Measurements from ENCODE around the gene ACAD8.

Gene ACAD8

DNA sequence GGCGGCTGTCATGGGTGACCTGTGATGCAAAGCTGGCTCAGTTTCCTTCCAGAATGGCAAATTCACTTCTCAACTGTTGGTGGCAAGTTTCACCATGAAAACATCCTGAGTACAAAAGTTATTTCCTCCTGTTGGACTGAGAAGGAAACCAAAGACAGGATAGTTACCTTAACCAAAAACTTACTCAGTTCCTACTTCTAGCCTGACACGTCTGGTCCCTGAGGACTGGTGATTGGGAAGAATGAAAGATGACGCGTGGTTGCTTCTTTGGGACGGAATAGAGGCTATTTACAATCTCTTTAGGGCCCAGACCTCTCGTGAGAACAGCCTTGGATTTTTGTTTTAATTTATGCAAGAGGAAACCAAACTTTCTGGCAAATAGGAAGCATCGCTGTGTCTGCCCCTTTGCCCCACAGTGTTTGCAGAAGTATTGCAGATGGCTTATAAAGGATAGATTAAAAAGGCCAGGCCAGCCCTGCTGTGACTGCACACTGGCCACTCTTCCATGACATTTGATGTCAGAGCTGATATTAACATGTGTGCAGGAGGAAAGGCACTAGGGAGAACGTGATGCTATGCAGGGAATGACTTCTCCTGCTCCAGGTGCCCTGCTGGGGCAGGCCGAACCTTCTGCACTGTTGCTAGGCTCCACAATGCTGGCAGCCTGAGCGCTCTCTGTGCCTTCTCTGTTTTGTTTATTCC, 21.3 kb upstream of the ACAD8 start:
- H3K9me3 Mint-ChIP-seq = no peaks in the 10 kb centered on the region
- H3K4me1 Mint-ChIP-seq = peaks cover 58% of the 10 kb centered on the region
- no peak for ATAC-seq
- DNase-seq = no peak
- no peaks in the 10 kb centered on the region for H3K27me3 Mint-ChIP-seq
- H3K27ac Mint-ChIP-seq = peak overlapping the region in 1 of 2 donors; percentile 90
- no peak overlapping the region for H3K4me3 Mint-ChIP-seq

GRCh38 chr11:134233729-134234179, 19.6 kb upstream of the ACAD8 start:
- Mint-ChIP-seq H3K4me1 (peaks cover 42% of the 10 kb centered on the region), H3K27me3 (no peaks in the 10 kb centered on the region), H3K9me3 (no peaks in the 10 kb centered on the region), H3K4me3 (no peak overlapping the region), H3K27ac (no peak overlapping the region)
- no peak for DNase-seq
- ATAC-seq = no peak

DNA sequence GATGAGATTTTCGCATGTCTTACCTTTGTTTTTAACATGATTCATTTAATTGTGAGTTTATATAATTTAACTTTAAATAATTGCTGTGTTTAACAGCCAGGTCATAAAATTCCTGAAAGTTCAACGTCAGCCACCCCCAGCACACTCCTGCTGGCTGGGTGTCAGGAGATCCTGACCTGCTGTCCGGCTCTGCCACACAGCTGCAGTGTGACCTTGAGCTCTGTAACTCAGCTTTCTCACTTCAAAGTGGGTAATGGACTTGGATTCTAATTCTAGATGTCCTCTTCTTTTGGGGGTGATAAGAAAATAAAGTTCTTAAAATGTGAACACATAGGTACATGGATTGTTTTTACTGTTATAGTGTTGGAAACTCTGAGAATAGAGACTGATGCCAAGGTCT, 18.0 kb upstream of the ACAD8 start:
- H3K27ac Mint-ChIP-seq = no peak overlapping the region
- no peak for DNase-seq
- no peaks in the 10 kb centered on the region for H3K27me3 Mint-ChIP-seq
- H3K4me3 Mint-ChIP-seq = no peak overlapping the region
- no peak for ATAC-seq
- peaks cover 26% of the 10 kb centered on the region for H3K4me1 Mint-ChIP-seq
- H3K9me3 Mint-ChIP-seq = no peaks in the 10 kb centered on the region

DNA sequence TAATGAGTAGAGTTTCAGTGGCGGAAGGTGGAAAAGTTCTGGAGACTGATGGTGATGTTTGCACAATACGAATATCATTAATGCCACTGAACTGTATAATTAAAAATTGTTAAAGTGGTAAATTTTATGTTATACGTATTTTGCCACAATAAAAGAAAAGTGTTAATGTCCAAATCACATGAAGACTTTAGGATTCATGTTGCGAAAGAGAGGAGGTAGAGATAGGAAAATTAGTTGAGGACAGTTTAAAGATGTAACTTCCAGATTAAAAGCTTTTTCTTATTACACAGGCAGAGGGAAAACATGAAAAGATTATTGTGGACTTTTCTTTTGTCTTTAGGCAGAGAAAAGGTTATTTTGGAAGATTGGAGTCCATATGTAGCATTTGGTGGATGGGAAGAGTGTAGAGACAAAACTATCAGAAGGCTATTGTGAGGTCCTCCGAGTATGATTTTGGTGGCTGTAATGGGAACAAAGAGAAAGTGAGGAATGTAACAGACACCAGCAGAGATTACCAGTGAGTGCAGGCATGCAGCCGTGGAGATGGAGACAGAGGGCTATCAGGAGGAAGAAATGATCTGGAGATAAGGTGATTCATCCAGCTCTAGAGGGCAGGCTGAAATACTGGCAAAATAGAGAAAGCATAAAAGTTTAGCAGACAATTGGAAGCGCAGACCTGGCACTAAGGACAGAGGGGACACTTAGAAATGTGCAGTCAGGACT, 16.4 kb upstream of the ACAD8 start:
- H3K4me3 Mint-ChIP-seq = no peak overlapping the region
- no peak for DNase-seq
- H3K27ac Mint-ChIP-seq = peak overlapping the region; percentile 1 to 2
- peaks cover 11% of the 10 kb centered on the region for H3K4me1 Mint-ChIP-seq
- no peak for ATAC-seq
- no peaks in the 10 kb centered on the region for H3K9me3 Mint-ChIP-seq
- no peaks in the 10 kb centered on the region for H3K27me3 Mint-ChIP-seq

GRCh38 chr11:134237557-134237922, 15.8 kb upstream of the ACAD8 start:
- Mint-ChIP-seq H3K4me3 (no peak overlapping the region), H3K27me3 (no peaks in the 10 kb centered on the region), H3K4me1 (peaks cover 5% of the 10 kb centered on the region), H3K9me3 (no peaks in the 10 kb centered on the region), H3K27ac (no peak overlapping the region)
- ATAC-seq (no peak), DNase-seq (no peak)

GRCh38 chr11:134238956-134239355, 14.4 kb upstream of the ACAD8 start:
- Mint-ChIP-seq H3K4me3 (no peak overlapping the region), H3K27me3 (no peaks in the 10 kb centered on the region), H3K4me1 (no peaks in the 10 kb centered on the region), H3K9me3 (no peaks in the 10 kb centered on the region), H3K27ac (no peak overlapping the region)
- DNase-seq (no peak), ATAC-seq (no peak)

- DNase-seq (no peak), ATAC-seq (no peak)
- Mint-ChIP-seq H3K27ac (no peak overlapping the region), H3K27me3 (no peaks in the 10 kb centered on the region), H3K9me3 (no peaks in the 10 kb centered on the region), H3K4me1 (no peaks in the 10 kb centered on the region), H3K4me3 (no peak overlapping the region)
Measured at GRCh38 chr11:134240592-134240991, 12.8 kb upstream of the ACAD8 start.

GRCh38 chr11:134242376-134242775, 11.0 kb upstream of the ACAD8 start:
- no peak overlapping the region for H3K4me3 Mint-ChIP-seq
- no peak for ATAC-seq

DNA sequence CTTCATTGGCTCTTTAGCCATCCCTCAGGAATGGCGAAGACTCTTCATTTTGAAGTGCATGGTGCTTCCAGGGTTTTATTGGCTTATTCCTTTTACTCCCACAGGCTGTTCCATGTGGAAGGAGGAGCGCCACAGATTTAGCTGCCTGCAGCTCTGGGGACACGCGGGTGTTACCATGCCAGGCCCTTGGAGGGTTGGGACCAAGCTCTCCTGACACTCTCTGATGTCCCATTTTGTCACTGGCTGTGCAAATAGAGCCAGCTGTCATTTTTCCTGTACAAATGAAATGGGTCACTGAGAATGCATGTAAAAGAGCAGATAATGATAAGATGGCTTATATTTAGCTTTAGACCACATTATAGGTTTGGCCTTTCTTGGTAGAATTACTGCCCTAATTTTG, 9.5 kb upstream of the ACAD8 start:
- Mint-ChIP-seq H3K27me3 (no peaks in the 10 kb centered on the region), H3K27ac (peak overlapping the region in 1 of 2 donors; percentile 22), H3K9me3 (no peaks in the 10 kb centered on the region), H3K4me1 (peaks cover 7% of the 10 kb centered on the region), H3K4me3 (no peak overlapping the region)
- no peak for DNase-seq
- no peak for ATAC-seq

More at GRCh38 chr11:134242376-134242775, 11.0 kb upstream of the ACAD8 start:
- H3K4me1 Mint-ChIP-seq = no peaks in the 10 kb centered on the region
- no peak for DNase-seq
- H3K27me3 Mint-ChIP-seq = no peaks in the 10 kb centered on the region
- H3K9me3 Mint-ChIP-seq = no peaks in the 10 kb centered on the region
- peak overlapping the region; percentile 21 to 52 for H3K27ac Mint-ChIP-seq

DNA sequence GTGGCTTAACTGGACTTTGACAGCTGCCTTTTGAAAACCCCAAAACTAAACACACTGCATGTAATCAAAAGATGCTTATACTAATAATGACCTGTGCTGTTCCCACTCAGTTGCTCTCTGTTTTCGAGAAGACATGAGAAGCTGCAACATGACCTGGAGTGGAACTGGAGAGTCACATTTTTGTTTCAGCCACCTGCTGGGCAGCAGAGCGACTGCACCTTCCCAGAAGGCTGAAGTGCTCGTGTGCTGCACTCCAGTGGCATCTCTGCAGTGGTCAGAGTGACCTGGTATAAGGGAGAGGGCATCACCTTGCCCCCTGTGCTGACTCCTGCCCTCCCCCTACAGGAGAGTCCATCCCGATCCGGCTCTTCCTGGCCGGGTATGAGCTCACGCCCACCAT, 8.8 kb upstream of the ACAD8 start:
- Mint-ChIP-seq H3K9me3 (no peaks in the 10 kb centered on the region), H3K27me3 (no peaks in the 10 kb centered on the region), H3K4me3 (no peak overlapping the region), H3K4me1 (peaks cover 12% of the 10 kb centered on the region), H3K27ac (no peak overlapping the region)
- DNase-seq (no peak), ATAC-seq (peak; percentile 28)

GRCh38 chr11:134245434-134245833, 7.9 kb upstream of the ACAD8 start:
- ATAC-seq (no peak), DNase-seq (no peak)
- Mint-ChIP-seq H3K9me3 (no peaks in the 10 kb centered on the region), H3K27ac (no peak overlapping the region), H3K27me3 (no peaks in the 10 kb centered on the region), H3K4me3 (no peak overlapping the region), H3K4me1 (peaks cover 12% of the 10 kb centered on the region)

GRCh38 chr11:134246100-134246499, 7.3 kb upstream of the ACAD8 start:
- Mint-ChIP-seq H3K4me1 (peaks cover 12% of the 10 kb centered on the region), H3K4me3 (no peak overlapping the region), H3K27ac (no peak overlapping the region), H3K27me3 (no peaks in the 10 kb centered on the region), H3K9me3 (no peaks in the 10 kb centered on the region)
- ATAC-seq = no peak
- DNase-seq = no peak

GRCh38 chr11:134246678-134247077, 6.7 kb upstream of the ACAD8 start:
- Mint-ChIP-seq H3K4me1 (peaks cover 14% of the 10 kb centered on the region), H3K9me3 (no peaks in the 10 kb centered on the region), H3K27me3 (no peaks in the 10 kb centered on the region), H3K4me3 (no peak overlapping the region), H3K27ac (peak overlapping the region in 1 of 2 donors; percentile 80)
- no peak for DNase-seq
- no peak for ATAC-seq

DNA sequence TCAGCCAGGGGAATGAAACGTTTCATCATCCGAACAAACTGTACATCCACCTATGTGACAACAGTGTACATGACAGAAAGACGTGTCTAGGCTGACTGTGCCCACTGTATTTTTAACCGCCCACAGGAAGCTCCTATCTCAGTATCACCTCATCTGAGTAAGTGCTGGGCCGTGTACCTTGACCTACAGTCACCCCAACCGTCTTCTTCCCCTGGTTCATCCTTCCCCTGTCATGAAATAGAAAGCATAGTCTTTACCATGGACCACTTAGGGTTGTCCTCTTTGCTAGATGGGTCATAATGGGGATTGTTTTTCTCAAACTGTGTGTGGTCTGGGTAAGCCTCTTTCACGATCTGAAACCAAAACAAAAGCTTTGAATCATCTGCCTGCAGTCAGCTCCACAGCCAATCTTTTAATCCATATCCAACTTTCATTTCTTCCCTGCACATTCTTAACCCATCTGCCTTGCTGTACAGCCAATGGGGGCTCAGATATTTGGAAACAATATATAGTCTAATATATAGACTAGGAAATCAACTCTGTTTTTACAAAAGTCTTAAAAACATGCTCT, 4.4 kb upstream of the ACAD8 start:
- peaks cover 24% of the 10 kb centered on the region for H3K4me1 Mint-ChIP-seq
- DNase-seq = peak in 1 of 2 donors; percentile 31
- H3K27ac Mint-ChIP-seq = peak overlapping the region; percentile 58 to 81
- peak; percentile 33 for ATAC-seq
- H3K4me3 Mint-ChIP-seq = no peak overlapping the region
- no peaks in the 10 kb centered on the region for H3K9me3 Mint-ChIP-seq
- H3K27me3 Mint-ChIP-seq = no peaks in the 10 kb centered on the region

- Mint-ChIP-seq H3K27me3 (no peaks in the 10 kb centered on the region), H3K4me1 (peaks cover 36% of the 10 kb centered on the region), H3K27ac (no peak overlapping the region), H3K9me3 (no peaks in the 10 kb centered on the region), H3K4me3 (no peak overlapping the region)
- DNase-seq = no peak
- ATAC-seq = no peak
Measured at GRCh38 chr11:134250246-134250645, 3.1 kb upstream of the ACAD8 start.

DNA sequence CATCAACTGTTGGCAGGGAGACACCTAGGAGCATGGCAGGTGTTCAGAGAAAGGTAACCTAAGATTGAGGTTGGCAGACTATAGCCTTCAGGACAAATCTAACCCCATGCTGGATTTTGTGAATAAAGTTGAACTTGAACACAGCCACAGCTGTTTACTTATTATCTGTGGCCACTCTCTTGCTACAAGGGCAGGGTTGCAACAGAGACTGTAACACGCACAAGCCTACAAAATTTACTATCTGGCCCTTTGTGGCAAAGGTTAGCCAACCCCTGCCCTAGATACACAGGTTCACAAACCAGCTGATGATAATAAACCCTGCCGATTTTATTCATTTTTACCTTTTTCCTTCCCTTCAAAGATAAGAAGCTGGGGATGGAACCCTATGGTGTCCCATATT, 2.7 kb upstream of the ACAD8 start:
- ATAC-seq (no peak), DNase-seq (no peak)
- Mint-ChIP-seq H3K27me3 (no peaks in the 10 kb centered on the region), H3K4me1 (peaks cover 41% of the 10 kb centered on the region), H3K4me3 (no peak overlapping the region), H3K27ac (no peak overlapping the region), H3K9me3 (no peaks in the 10 kb centered on the region)

All from stimulated activated naive CD8-positive, alpha-beta T cell treated with anti-CD3 and anti-CD28 coated beads, Interleukin-15, amount 100 ng/mL, for 72 hours (primary cell).